Natural killer cell (primary cell): Measurements from ENCODE around the gene DHRS1. TPM values are rescaled to one million over a fixed set of nuclear protein-coding genes. Genes with fewer than 3 reads are reported as not detected.

Experiments
- ATAC-seq, 3 donors: fragments of 150-1000 bp in 2 of 3; fragments of 200-7000 bp in 1 of 3; cut with Tn5 transposase; 1 replicate in 1 of 3; 2 replicates in 2 of 3; pipeline ENCODE4 v1.10.0; 2021; ENCODE audit warnings: mild to moderate bottlenecking in 2 of 3, moderate library complexity in 2 of 3
- DNase-seq, 2 donors: peaks; one replicate each; pipeline versions ENCODE4 v3.0.0 to v3.0.0-alpha.2; 2013 to 2021; ENCODE audit warnings: mixed read lengths in 1 of 2
- H3K27ac ChIP-seq: one replicate; pipeline ENCODE4 v1.5.1; 2013; ENCODE audit warnings: mild to moderate bottlenecking, low read length
- H3K27me3 ChIP-seq: one replicate; pipeline ENCODE4 v1.6.1; 2013; ENCODE audit warnings: low read length; ENCODE audit not compliant: control insufficient read depth, insufficient read depth
- H3K36me3 ChIP-seq: one replicate; pipeline ENCODE4 v1.6.1; 2013; ENCODE audit warnings: low read length; ENCODE audit not compliant: control insufficient read depth, insufficient read depth
- H3K4me1 ChIP-seq: one replicate; pipeline ENCODE4 v1.6.1; 2013; ENCODE audit warnings: low read length; ENCODE audit not compliant: control insufficient read depth, insufficient read depth
- H3K4me3 ChIP-seq: one replicate; pipeline ENCODE4 v1.5.1; 2013; ENCODE audit warnings: low read length
- H3K9me3 ChIP-seq: one replicate; pipeline ENCODE4 v1.6.1; 2013; ENCODE audit warnings: low read length; ENCODE audit not compliant: control insufficient read depth, insufficient read depth
- H3K27ac Mint-ChIP-seq, 2 donors: one replicate each; pipeline ENCODE4 v1.8.0; 2022; ENCODE audit warnings: mild to moderate bottlenecking in 2 of 2, mixed read lengths in 2 of 2, moderate library complexity in 1 of 2
- H3K27me3 Mint-ChIP-seq, 2 donors: one replicate each; pipeline ENCODE4 v1.8.0; 2022; ENCODE audit warnings: low read depth in 2 of 2, mixed read lengths in 2 of 2
- H3K36me3 Mint-ChIP-seq: one replicate; pipeline ENCODE4 v1.8.0; 2022; ENCODE audit warnings: mixed read lengths
- H3K4me1 Mint-ChIP-seq, 2 donors: one replicate each; pipeline ENCODE4 v1.8.0; 2022; ENCODE audit warnings: mixed read lengths in 2 of 2
- H3K4me3 Mint-ChIP-seq: one replicate; pipeline ENCODE4 v1.8.0; 2022; ENCODE audit warnings: mild to moderate bottlenecking, moderate library complexity, mixed read lengths
- H3K9me3 Mint-ChIP-seq, 2 donors: one replicate each; pipeline ENCODE4 v1.8.0; 2022; ENCODE audit warnings: mixed read lengths in 2 of 2
- CTCF ChIP-seq: fragments of 200-600 bp; IDR thresholded peaks from one replicate; pipeline ENCODE4 v1.8.0; 2022; ENCODE audit warnings: antibody characterized with exemption
- WGBS: methylation state at CpG from one replicate; pipeline ENCODE4 v1.1.7; 2013; ENCODE audit warnings: missing lambda C conversion rate; ENCODE audit not compliant: insufficient coverage; 5-methylcytosine and 5-hydroxymethylcytosine counted together
- intact Hi-C: fragments of 100-400 bp; cut with micrococcal nuclease; formaldehyde crosslinking; loops from one replicate; pipeline ENCODE4 v1.14.2; 2022
- total RNA-seq, 4 donors: library from RNA; stranded (reverse); fragments of 120-200 nt in 1 of 4; gene quantifications; one replicate each; pipeline versions ENCODE4 v1.2.3 to v1.2.4, GENCODE V29; 2013 to 2022

DHRS1 gene
- total RNA-seq, 3 donors from 2014 or later (not counting 1 experiment from before 2014, with no cell fraction given): 39.8 to 59.0 (median 43.3) TPM

- H3K27ac ChIP-seq: no peak overlapping the region
- no peaks in the 10 kb centered on the region for H3K36me3 ChIP-seq
- Mint-ChIP-seq H3K4me1 (peaks cover 43 to 50% of the 10 kb centered on the region in 2 donors), H3K4me3 (no peak overlapping the region), H3K36me3 (no peaks in the 10 kb centered on the region), H3K27ac (peak overlapping the region in 1 of 2 donors; percentile 49), H3K27me3 (peaks cover 0 to 5% of the 10 kb centered on the region in 2 donors), H3K9me3 (no peaks in the 10 kb centered on the region)
- no peak for ATAC-seq
- intact Hi-C loops: no loop called here
- no peaks in the 10 kb centered on the region for H3K9me3 ChIP-seq
- no peak for TF ChIP-seq CTCF
- H3K27me3 ChIP-seq: no peaks in the 10 kb centered on the region
- no peak for DNase-seq
- H3K4me3 ChIP-seq: no peak overlapping the region
- 95% methylated on average over 2 of the region's 3 CpGs for WGBS
- peaks cover 39% of the 10 kb centered on the region for H3K4me1 ChIP-seq
Observed at GRCh38 chr14:24317141-24317928, 17.8 kb upstream of the DHRS1 start.

GRCh38 chr14:24316597-24316950 is 17.0 kb upstream of the DHRS1 start:
- H3K9me3 Mint-ChIP-seq: no peaks in the 10 kb centered on the region
- Histone ChIP-seq H3K36me3 (no peaks in the 10 kb centered on the region), H3K27ac (no peak overlapping the region), H3K9me3 (no peaks in the 10 kb centered on the region), H3K4me3 (no peak overlapping the region), H3K4me1 (peaks cover 47% of the 10 kb centered on the region), H3K27me3 (no peaks in the 10 kb centered on the region)
- H3K27me3 Mint-ChIP-seq: peaks cover 0 to 5% of the 10 kb centered on the region in 2 donors
- no peak for TF ChIP-seq CTCF
- H3K27ac Mint-ChIP-seq: no peak overlapping the region
- intact Hi-C loops: no loop called here
- no peak for ATAC-seq
- peak overlapping the region; percentile 17 for H3K4me3 Mint-ChIP-seq
- 94% methylated on average over 18 of the region's 18 CpGs for WGBS
- no peaks in the 10 kb centered on the region for H3K36me3 Mint-ChIP-seq
- H3K4me1 Mint-ChIP-seq: peaks cover 50 to 58% of the 10 kb centered on the region in 2 donors
- DNase-seq: no peak

GRCh38 chr14:24315807-24316596 is 16.4 kb upstream of the DHRS1 start:
- no peak for ATAC-seq
- H3K4me1 ChIP-seq: peaks cover 51% of the 10 kb centered on the region
- no peaks in the 10 kb centered on the region for H3K27me3 ChIP-seq
- intact Hi-C loops: no loop called here
- H3K36me3 Mint-ChIP-seq: no peaks in the 10 kb centered on the region
- no peaks in the 10 kb centered on the region for H3K9me3 ChIP-seq
- no peak overlapping the region for H3K27ac ChIP-seq
- no peak for TF ChIP-seq CTCF
- no peaks in the 10 kb centered on the region for H3K9me3 Mint-ChIP-seq
- peaks cover 0 to 5% of the 10 kb centered on the region in 2 donors for H3K27me3 Mint-ChIP-seq
- peak overlapping the region; percentile 94 to 96 for H3K27ac Mint-ChIP-seq
- H3K4me3 Mint-ChIP-seq: peak overlapping the region; percentile 88
- H3K36me3 ChIP-seq: no peaks in the 10 kb centered on the region
- no peak for DNase-seq
- WGBS: 93% methylated on average over 70 of the region's 70 CpGs
- no peak overlapping the region for H3K4me3 ChIP-seq
- H3K4me1 Mint-ChIP-seq: peaks cover 53 to 63% of the 10 kb centered on the region in 2 donors
